ENCODE results near the gene CALHM3. TPM values are rescaled to one million over a fixed set of nuclear protein-coding genes. Genes with fewer than 3 reads are reported as not detected.

CALHM3 gene
- total RNA-seq, 1 experiment from 2014 or later = 13.1 TPM

- ChIA-PET POLR2A (ENCODE audit: unreplicated experiment) (no interaction called here), CTCF (no interaction called here)
- BruUV-seq (replicated peaks) = no TSS peak
These were observed 55.3 kb downstream of the CALHM3 start for GRCh38 chr10:103423748-103424147.

More at GRCh38 chr10:103423748-103424147, 55.3 kb downstream of the CALHM3 start:
- no peak for DNase-seq
- H3K9me3 ChIP-seq (ENCODE audit: insufficient read depth, low read depth) = no peaks in the 10 kb centered on the region
- no peak overlapping the region for H3K27ac ChIP-seq
- no peaks in the 10 kb centered on the region for H3F3A ChIP-seq (ENCODE audit: insufficient read depth, low read depth)
- H3K9me2 ChIP-seq (ENCODE audit: insufficient read depth) = no peaks in the 10 kb centered on the region
- intact Hi-C loops (cut with micrococcal nuclease; ENCODE audit: unreplicated experiment) = no loop called here
- H3K36me3 ChIP-seq (ENCODE audit: low read depth) = 0 out of 2 replicates have a peak, but pooled peaks cover 3% of the 10 kb centered on the region
- no peak overlapping the region for H3K4me2 ChIP-seq
- no peaks in the 10 kb centered on the region for H3K4me1 ChIP-seq (replicated peaks; ENCODE audit: insufficient read depth)
- H3K27me3 ChIP-seq (ENCODE audit: insufficient read depth, low read depth) = no peaks in the 10 kb centered on the region
- H3K4me3 ChIP-seq = no peak overlapping the region
- H2AFZ ChIP-seq = no peak overlapping the region
- TF ChIP-seq CTCF (conservative IDR thresholded peaks at IDR 0.05) = no peak
- TF ChIP-seq EZH2 (IDR thresholded peaks at IDR 0.05; ENCODE audit: low read depth) = no peak
- no peaks in the 10 kb centered on the region for H3K79me2 ChIP-seq (ENCODE audit: low read depth)
- H4K20me1 ChIP-seq (ENCODE audit: insufficient read depth) = no peaks in the 10 kb centered on the region

Other genes with a start within 250 kb of the CALHM3 start
- not detected in 2 replicates for gene RPEL1, start 233.4 kb downstream of the CALHM3 start, total RNA-seq (2021)
- 20.4 and 20.9 TPM in 2 replicates for gene INA, start 202.1 kb downstream of the CALHM3 start, total RNA-seq (2021)
- 4.5 and 7.1 TPM in 2 replicates for gene PCGF6, start 128.1 kb downstream of the CALHM3 start, total RNA-seq (2021)
- gene TAF5, start 111.3 kb downstream of the CALHM3 start, total RNA-seq (2021) = 3.9 and 4.2 TPM in 2 replicates
- gene ATP5MK, start 82.8 kb downstream of the CALHM3 start, total RNA-seq (2021) = 198 and 230 TPM in 2 replicates
- 20.4 and 20.5 TPM in 2 replicates for gene PDCD11, start 82.6 kb downstream of the CALHM3 start, total RNA-seq (2021)
- 46.3 and 54.1 TPM in 2 replicates for gene CALHM2, start 26.9 kb downstream of the CALHM3 start, total RNA-seq (2021)
- not detected in 2 replicates for gene CALHM1, start 20.3 kb downstream of the CALHM3 start, total RNA-seq (2021)
- gene NEURL1, start 14.5 kb upstream of the CALHM3 start, total RNA-seq (2021) = 3.0 and 4.8 TPM in 2 replicates

Measured in PC-9 (cell line).